ENCODE data around the gene AZI2. TPM values are rescaled to one million over a fixed set of nuclear protein-coding genes. Genes with fewer than 3 reads are reported as not detected.

Gene AZI2
- total RNA-seq, 6 experiments from 2014 or later: 20.2 to 54.9 (median 33.5) TPM

- Histone ChIP-seq H3K4me3 (no peak overlapping the region), H3K27me3 (no peaks in the 10 kb centered on the region), H3K9me3 (no peaks in the 10 kb centered on the region), H3K4me1 (no peaks in the 10 kb centered on the region), H3K27ac (no peak overlapping the region), H3K36me3 (no peaks in the 10 kb centered on the region)
- WGBS (ENCODE audit: insufficient coverage, low coverage, low lambda C conversion rate, missing lambda C conversion rate): 84% methylated on average over 4 of the region's 4 CpGs
- ATAC-seq (no peak), DNase-seq (no peak)
- intact Hi-C loops (cut with DNase I): no loop called here
- TF ChIP-seq CTCF (IDR thresholded peaks at IDR 0.05): no peak
- TF ChIP-seq POLR2A (IDR thresholded peaks at IDR 0.05): no peak
Observed at GRCh38 chr3:28301688-28302087, 46.9 kb downstream of the AZI2 start.

- Histone ChIP-seq H3K4me3 (no peak overlapping the region), H3K4me1 (peaks cover 0 to 4% (median 0%) of the 10 kb centered on the region in 4 donors), H3K9me3 (no peaks in the 10 kb centered on the region), H3K27ac (no peak overlapping the region), H3K27me3 (no peaks in the 10 kb centered on the region), H3K36me3 (no peaks in the 10 kb centered on the region)
- DNase-seq (no peak), ATAC-seq (no peak)
- intact Hi-C loops (cut with DNase I): no loop called here
- WGBS (ENCODE audit: insufficient coverage, low coverage, low lambda C conversion rate, missing lambda C conversion rate): 90% methylated on average over 4 of the region's 5 CpGs
- TF ChIP-seq POLR2A (IDR thresholded peaks at IDR 0.05): no peak
- TF ChIP-seq CTCF (IDR thresholded peaks at IDR 0.05): no peak
Observed at GRCh38 chr3:28300345-28300962, 48.2 kb downstream of the AZI2 start.

GRCh38 chr3:28299705-28300104 is 48.9 kb downstream of the AZI2 start:
- whole genome bisulfite sequencing (ENCODE audit: insufficient coverage, low coverage, low lambda C conversion rate, missing lambda C conversion rate): 95% methylated on average over 1 of the region's 1 CpG
- H3K27me3 ChIP-seq: no peaks in the 10 kb centered on the region
- no peak for TF ChIP-seq CTCF (IDR thresholded peaks at IDR 0.05)
- no peak for TF ChIP-seq POLR2A (IDR thresholded peaks at IDR 0.05)
- no peak for ATAC-seq
- DNase-seq: no peak
- no peaks in the 10 kb centered on the region for H3K9me3 ChIP-seq
- no peaks in the 10 kb centered on the region for H3K36me3 ChIP-seq
- H3K4me3 ChIP-seq: no peak overlapping the region
- H3K4me1 ChIP-seq: peaks cover 0 to 4% (median 0%) of the 10 kb centered on the region in 4 donors
- intact Hi-C loops (cut with DNase I): no loop called here
- no peak overlapping the region for H3K27ac ChIP-seq

- TF ChIP-seq CTCF (IDR thresholded peaks at IDR 0.05) (no peak), POLR2A (IDR thresholded peaks at IDR 0.05) (no peak)
- no peak for DNase-seq
- intact Hi-C loops (cut with DNase I): no loop called here
- no peak overlapping the region for H3K4me3 ChIP-seq
- H3K36me3 ChIP-seq: no peaks in the 10 kb centered on the region
- no peaks in the 10 kb centered on the region for H3K9me3 ChIP-seq
- peaks cover 0 to 4% (median 0%) of the 10 kb centered on the region in 4 donors for H3K4me1 ChIP-seq
- no peaks in the 10 kb centered on the region for H3K27me3 ChIP-seq
- H3K27ac ChIP-seq: no peak overlapping the region
- peak in 1 of 4 donors; percentile 38 for ATAC-seq
Observed at GRCh38 chr3:28295898-28296490, 52.6 kb downstream of the AZI2 start.

Data from right lobe of liver (tissue), 6 donors.